HCT116 (cell line): Measurements from ENCODE around the gene ARHGAP18. TPM values are rescaled to one million over a fixed set of nuclear protein-coding genes. Genes with fewer than 3 reads are reported as not detected.

ENCODE experiments used
- ATAC-seq: fragments of 200-7000 bp; cut with Tn5 transposase; 2 replicates; pipeline ENCODE4 v1.9.1; 2020; ENCODE audit warnings: mild to moderate bottlenecking, moderate library complexity
- BruUV-seq: library from RNA; stranded (reverse); fragments of 400-500 nt; replicated peaks from 2 replicates; lab custom pipeline; 2021; lab: Mats Ljungman, UMichigan
- CTCF ChIA-PET: fragments of 300-600 bp; sonication (Branson Sonifier 250); formaldehyde crosslinking; loops from one replicate; lab custom pipeline; 2021; ENCODE audit warnings: antibody characterized with exemption; lab: Charles Lee
- POLR2A ChIA-PET: fragments of 300-600, 350-600 bp; sonication (Branson Sonifier 250); formaldehyde crosslinking; loops from one replicate; lab custom pipeline; 2021; ENCODE audit warnings: antibody characterized with exemption; lab: Charles Lee
- RAD21 ChIA-PET, 2 experiments: fragments of 300-600 bp; sonication (Branson Sonifier 250); formaldehyde crosslinking; loops; one replicate each; lab custom pipeline; 2023; ENCODE audit warnings: low total read pairs in 2 of 2; ENCODE audit not compliant: uncharacterized antibody in 2 of 2, unreplicated experiment in 2 of 2, low non-redundant PET in 1 of 2; lab: Charles Lee
- DNase-seq: peaks from one replicate; pipeline ENCODE4 v3.0.0-alpha.2; 2010; ENCODE audit warnings: low read depth, low spot score
- H2AFZ ChIP-seq: fragments of 200-600 bp; shearing (Covaris generic), sonication (generic); 2 replicates; pipeline ENCODE4 v1.6.1; 2017; ENCODE audit warnings: low read depth, mixed run types, mixed read lengths, antibody characterized with exemption, low read length; ENCODE audit not compliant: poor library complexity, severe bottlenecking
- H3K27ac ChIP-seq: 2 replicates; pipeline ENCODE4 v1.5.1; 2012; ENCODE audit warnings: low read depth, low read length
- H3K27me3 ChIP-seq: fragments of 200-600 bp; sonication (generic); 2 replicates; pipeline ENCODE4 v1.6.1; 2016; ENCODE audit warnings: mixed run types, low read length, mixed read lengths; ENCODE audit not compliant: insufficient read depth
- H3K36me3 ChIP-seq, 2 experiments: fragments of 200-500 bp in 1 of 2; fragments of 200-600 bp in 1 of 2; sonication (Bioruptor generic) in 1 of 2; sonication (generic) in 1 of 2; 2 replicates each; pipeline versions ENCODE4 v1.5.1 to v1.6.1; 2014 to 2016; ENCODE audit warnings: low read length in 2 of 2, inconsistent platforms in 1 of 2, mixed read lengths in 1 of 2, mixed run types in 1 of 2; ENCODE audit not compliant: insufficient read depth in 2 of 2, control insufficient read depth in 1 of 2
- H3K4me1 ChIP-seq, 2 experiments: fragments of 200-600 bp in 1 of 2; sonication (generic) in 1 of 2; 2 replicates each; pipeline versions ENCODE4 v1.5.1 to v1.6.1; 2012 to 2017; ENCODE audit warnings: low read length in 2 of 2, inconsistent platforms in 1 of 2, mild to moderate bottlenecking in 1 of 2, mixed read lengths in 1 of 2, mixed run types in 1 of 2, moderate library complexity in 1 of 2; ENCODE audit not compliant: insufficient read depth in 2 of 2, control insufficient read depth in 1 of 2
- H3K4me2 ChIP-seq: fragments of 200-600 bp; sonication (generic); 2 replicates; pipeline ENCODE4 v1.6.1; 2017; ENCODE audit warnings: mixed run types, low read length, mixed read lengths
- H3K4me3 ChIP-seq, 2 experiments: fragments of 200-600 bp in 1 of 2; sonication (generic) in 1 of 2; replicated peaks in 1 of 2; 2 replicates each; pipeline ENCODE4 v1.5.1; 2011 to 2016; ENCODE audit warnings: low read length in 2 of 2, control low read depth in 1 of 2, low read depth in 1 of 2, mild to moderate bottlenecking in 1 of 2, mixed read lengths in 1 of 2, mixed run types in 1 of 2
- H3K79me2 ChIP-seq: fragments of 200-600 bp; sonication (generic); 2 replicates; pipeline ENCODE4 v1.6.1; 2017; ENCODE audit warnings: mild to moderate bottlenecking, mixed run types, low read length, moderate library complexity, mixed read lengths; ENCODE audit not compliant: insufficient read depth
- H3K9ac ChIP-seq: fragments of 200-600 bp; sonication (generic); 2 replicates; pipeline ENCODE4 v1.6.1; 2016; ENCODE audit warnings: low read length, mixed read lengths
- H3K9me2 ChIP-seq: fragments of 200-600 bp; sonication (generic), shearing (Covaris generic); 2 replicates; pipeline ENCODE4 v1.6.1; 2017; ENCODE audit warnings: mixed run types, mild to moderate bottlenecking, moderate library complexity; ENCODE audit not compliant: insufficient read depth
- H3K9me3 ChIP-seq, 2 experiments: fragments of 200-500 bp in 1 of 2; fragments of 200-600 bp in 1 of 2; sonication (Bioruptor generic) in 1 of 2; sonication (generic) in 1 of 2; 2 replicates each; pipeline ENCODE4 v1.6.1; 2014 to 2017; ENCODE audit warnings: low read length in 2 of 2, mixed read lengths in 2 of 2, inconsistent platforms in 1 of 2, low read depth in 1 of 2, mild to moderate bottlenecking in 1 of 2, mixed run types in 1 of 2, moderate library complexity in 1 of 2; ENCODE audit not compliant: control insufficient read depth in 1 of 2, insufficient read depth in 1 of 2
- H4K20me1 ChIP-seq: fragments of 200-600 bp; sonication (generic), shearing (Covaris generic); 2 replicates; pipeline ENCODE4 v1.6.1; 2017; ENCODE audit warnings: mixed run types, mild to moderate bottlenecking, moderate library complexity; ENCODE audit not compliant: insufficient read depth
- CBX3 ChIP-seq: IDR thresholded peaks from 2 replicates; pipeline ENCODE4 v1.6.1; 2012; ENCODE audit warnings: low read depth
- CEBPB ChIP-seq: IDR thresholded peaks from 2 replicates; pipeline ENCODE4 v1.6.1; 2012; ENCODE audit warnings: low read depth
- CTCF ChIP-seq, 3 experiments: fragments of 200-600 bp in 1 of 3; sonication (generic) in 1 of 3; IDR thresholded peaks in 2 of 3; conservative IDR thresholded peaks in 1 of 3; 2 replicates each; pipeline ENCODE4 v1.5.1; 2012 to 2017; ENCODE audit warnings: low read depth in 2 of 3, low read length in 2 of 3, antibody characterized with exemption in 1 of 3, borderline replicate concordance in 1 of 3, control low read depth in 1 of 3, mild to moderate bottlenecking in 1 of 3, mixed read lengths in 1 of 3, mixed run types in 1 of 3, moderate library complexity in 1 of 3; ENCODE audit not compliant: insufficient read depth in 1 of 3
- EGR1 ChIP-seq: IDR thresholded peaks from 2 replicates; pipeline ENCODE4 v1.6.1; 2012; ENCODE audit warnings: low read depth
- ELF1 ChIP-seq: IDR thresholded peaks from 2 replicates; pipeline ENCODE4 v1.6.1; 2012; ENCODE audit warnings: low read depth, borderline replicate concordance
- EZH2 ChIP-seq: fragments of 200-600 bp; sonication (generic); IDR thresholded peaks from 2 replicates; pipeline ENCODE4 v1.6.1; 2017; ENCODE audit warnings: antibody characterized with exemption, mixed run types
- EZH2phosphoT487 ChIP-seq: fragments of 200-600 bp; IDR thresholded peaks from 2 replicates; pipeline ENCODE4 v1.6.1; 2018; ENCODE audit warnings: antibody characterized with exemption, borderline replicate concordance
- FOSL1 ChIP-seq: IDR thresholded peaks from 2 replicates; pipeline ENCODE4 v1.6.1; 2012; ENCODE audit warnings: low read depth
- JUND ChIP-seq: IDR thresholded peaks from 2 replicates; pipeline ENCODE4 v1.6.1; 2012
- POLR2A ChIP-seq: IDR thresholded peaks from 2 replicates; pipeline ENCODE4 v1.7.0; 2011; ENCODE audit warnings: borderline replicate concordance; ENCODE audit not compliant: insufficient read depth, insufficient read length; ENCODE audit errors: extremely low read depth
- POLR2AphosphoS5 ChIP-seq: IDR thresholded peaks from 2 replicates; pipeline ENCODE4 v1.6.1; 2011; ENCODE audit warnings: mild to moderate bottlenecking, low read depth, low read length, moderate library complexity
- RAD21 ChIP-seq: IDR thresholded peaks from 2 replicates; pipeline ENCODE4 v1.6.1; 2012; ENCODE audit warnings: low read depth, mild to moderate bottlenecking
- SIN3A ChIP-seq: IDR thresholded peaks from 2 replicates; pipeline ENCODE4 v1.6.1; 2012; ENCODE audit warnings: low read depth
- SP1 ChIP-seq: IDR thresholded peaks from 2 replicates; pipeline ENCODE4 v1.6.1; 2012; ENCODE audit warnings: low read depth
- SRF ChIP-seq: IDR thresholded peaks from 2 replicates; pipeline ENCODE4 v1.6.1; 2012; ENCODE audit warnings: low read depth
- TCF7L2 ChIP-seq: IDR thresholded peaks from 2 replicates; pipeline ENCODE4 v1.7.0; 2011; ENCODE audit warnings: borderline replicate concordance, inconsistent platforms; ENCODE audit not compliant: insufficient read depth, insufficient read length; ENCODE audit errors: extremely low read depth
- ZFX ChIP-seq: fragments of 450-650 bp; IDR thresholded peaks from 2 replicates; pipeline ENCODE4 v1.6.1; 2017
- ZNF274 ChIP-seq: fragments of 200-500 bp; sonication (Bioruptor generic); IDR thresholded peaks from 2 replicates; pipeline ENCODE4 v1.6.1; 2014; ENCODE audit warnings: mild to moderate bottlenecking, low read depth, low read length, inconsistent platforms
- intact Hi-C: fragments of 100-400 bp; cut with micrococcal nuclease; formaldehyde crosslinking; loops from 2 replicates; pipeline ENCODE4 v1.10.0; 2022
- total RNA-seq: library from RNA; stranded (reverse); gene quantifications from one replicate; pipeline ENCODE4 v1.2.1, GENCODE V29; 2021; ENCODE audit not compliant: unreplicated experiment
- TF ChIP-seq, protein P1 (sequence below): IDR thresholded peaks from 2 replicates; pipeline ENCODE4 v1.6.1; 2011; ENCODE audit warnings: mild to moderate bottlenecking, low read length, moderate library complexity; ENCODE audit not compliant: insufficient replicate concordance; ENCODE audit errors: extremely low read depth
- TF ChIP-seq, protein P2 (sequence below): IDR thresholded peaks from 2 replicates; pipeline ENCODE4 v1.6.1; 2012

ARHGAP18 gene
- total RNA-seq, 1 experiment from 2014 or later = 70.3 TPM

DNA sequence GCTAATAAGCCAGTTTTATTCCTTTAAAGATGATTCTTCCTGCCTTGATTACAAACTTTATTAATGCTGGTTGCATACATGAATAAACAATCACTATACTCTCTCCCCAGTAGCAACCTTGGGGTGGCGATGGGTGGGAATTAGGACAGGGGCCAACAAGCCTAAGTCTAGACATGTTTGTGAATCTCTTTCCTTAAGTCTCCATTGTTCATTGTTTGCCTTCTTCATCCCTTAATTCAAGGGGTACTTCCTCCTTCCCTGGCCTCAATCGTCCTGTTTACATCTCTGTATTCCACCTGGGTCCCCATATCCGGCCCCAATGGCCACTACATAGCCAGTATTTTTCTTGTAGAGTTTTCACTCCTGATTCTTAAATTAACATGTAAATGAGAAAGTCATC is 66.0 kb downstream of the ARHGAP18 start:
- H3K79me2 ChIP-seq = peaks cover 73% of the 10 kb centered on the region
- no peak for DNase-seq
- H3K36me3 ChIP-seq = no peaks in the 10 kb centered on the region; a peak in 1 of 4 replicates
- ChIA-PET POLR2A (interaction anchor here (1.0 kb wide), 1 partner anchor 66 kb away, joined by 3 read pairs; the partner anchor contains the start of gene ARHGAP18), CTCF (interaction anchor here (1.2 kb wide), 1 partner anchor 132 kb away, joined by 3 read pairs; no protein-coding TSS in a partner anchor), RAD21 (no interaction called here)
- no peaks in the 10 kb centered on the region for H3K9me3 ChIP-seq
- H3K27me3 ChIP-seq = no peaks in the 10 kb centered on the region
- peak overlapping the region; percentile 71 for H3K4me2 ChIP-seq
- intact Hi-C loops = no loop called here
- H3K4me1 ChIP-seq = peaks cover 92 to 96% of the 10 kb centered on the region in 2 experiments
- H4K20me1 ChIP-seq = no peaks in the 10 kb centered on the region
- H2AFZ ChIP-seq = no peak overlapping the region
- ATAC-seq = no peak
- TF ChIP-seq SIN3A (no peak), ZNF274 (no peak), POLR2AphosphoS5 (no peak), POLR2A (no peak), RAD21 (no peak), CBX3 (no peak), ZFX (no peak), CTCF (IDR thresholded peaks at IDR 0.05 in 2 of 3, conservative IDR thresholded peaks at IDR 0.05 in 1 of 3; ENCODE audit: borderline replicate concordance in 1 of 3, insufficient read depth in 1 of 3, low read depth in 2 of 3, low read length in 2 of 3) (no peak), ELF1 (no peak), JUND (no peak), EZH2 (no peak), TCF7L2 (no peak), EZH2phosphoT487 (no peak), SRF (no peak), SP1 (no peak), EGR1 (no peak), FOSL1 (no peak), CEBPB (no peak)
- TF ChIP-seq, protein P1, sequence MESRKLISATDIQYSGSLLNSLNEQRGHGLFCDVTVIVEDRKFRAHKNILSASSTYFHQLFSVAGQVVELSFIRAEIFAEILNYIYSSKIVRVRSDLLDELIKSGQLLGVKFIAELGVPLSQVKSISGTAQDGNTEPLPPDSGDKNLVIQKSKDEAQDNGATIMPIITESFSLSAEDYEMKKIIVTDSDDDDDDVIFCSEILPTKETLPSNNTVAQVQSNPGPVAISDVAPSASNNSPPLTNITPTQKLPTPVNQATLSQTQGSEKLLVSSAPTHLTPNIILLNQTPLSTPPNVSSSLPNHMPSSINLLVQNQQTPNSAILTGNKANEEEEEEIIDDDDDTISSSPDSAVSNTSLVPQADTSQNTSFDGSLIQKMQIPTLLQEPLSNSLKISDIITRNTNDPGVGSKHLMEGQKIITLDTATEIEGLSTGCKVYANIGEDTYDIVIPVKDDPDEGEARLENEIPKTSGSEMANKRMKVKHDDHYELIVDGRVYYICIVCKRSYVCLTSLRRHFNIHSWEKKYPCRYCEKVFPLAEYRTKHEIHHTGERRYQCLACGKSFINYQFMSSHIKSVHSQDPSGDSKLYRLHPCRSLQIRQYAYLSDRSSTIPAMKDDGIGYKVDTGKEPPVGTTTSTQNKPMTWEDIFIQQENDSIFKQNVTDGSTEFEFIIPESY = no peak
- TF ChIP-seq, protein P2, sequence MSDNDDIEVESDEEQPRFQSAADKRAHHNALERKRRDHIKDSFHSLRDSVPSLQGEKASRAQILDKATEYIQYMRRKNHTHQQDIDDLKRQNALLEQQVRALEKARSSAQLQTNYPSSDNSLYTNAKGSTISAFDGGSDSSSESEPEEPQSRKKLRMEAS = no peak
- H3K9me2 ChIP-seq = no peaks in the 10 kb centered on the region
- no TSS peak for BruUV-seq
- H3K4me3 ChIP-seq = no peak overlapping the region
- H3K9ac ChIP-seq = peak overlapping the region; percentile 64
- H3K27ac ChIP-seq = peak overlapping the region; percentile 99
